HPDE6-E6E7 (cell line): ENCODE results near the gene SH3PXD2B.

Experiments used
- DNase-seq: peaks from one replicate; pipeline ENCODE4 v3.0.0; 2011; ENCODE audit warnings: missing footprints; ENCODE audit errors: extremely low spot score

Gene SH3PXD2B

GRCh38 chr5:172453206-172453985, 929 bp downstream of the SH3PXD2B start:
- DNase-seq = peak; percentile 63

DNA sequence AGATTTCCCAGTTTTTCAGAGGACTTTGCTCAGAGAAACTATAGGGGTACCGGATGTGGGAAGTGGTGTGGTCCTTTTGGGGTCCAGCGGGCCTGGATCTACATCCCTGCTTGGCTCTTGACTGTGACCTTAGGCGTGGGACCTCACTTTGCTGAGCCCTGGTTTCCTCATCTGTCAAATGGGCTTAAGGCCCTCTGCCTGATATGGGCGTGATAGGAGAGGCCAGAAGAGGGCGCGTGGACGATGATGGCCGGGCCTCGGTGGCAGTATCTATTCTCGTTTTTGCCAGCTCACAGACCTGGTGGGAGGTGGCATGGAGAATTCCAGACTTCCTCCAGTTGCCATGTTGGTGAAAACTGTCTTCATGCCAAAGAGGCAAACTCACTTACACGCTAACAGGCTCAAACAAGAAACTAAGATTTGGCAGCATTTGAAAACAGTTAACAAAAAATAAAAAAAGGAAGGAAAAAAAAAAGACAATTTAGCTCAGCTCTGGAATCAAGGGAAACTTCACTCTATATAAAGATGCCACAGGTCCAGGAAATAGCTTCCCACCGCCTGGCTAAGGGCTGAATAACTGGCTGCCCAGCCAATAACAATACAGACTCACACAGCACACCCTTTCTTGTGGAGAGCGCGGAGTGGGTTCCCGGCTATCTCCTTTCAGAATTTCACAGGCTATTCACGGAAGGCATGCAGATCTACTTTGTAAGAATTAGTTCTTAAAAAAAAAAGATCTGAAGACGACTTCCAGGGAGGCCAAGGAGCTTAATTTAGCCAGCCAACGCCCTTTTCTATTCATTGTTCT, 1.7 kb downstream of the SH3PXD2B start:
- DNase-seq = no peak

DNA sequence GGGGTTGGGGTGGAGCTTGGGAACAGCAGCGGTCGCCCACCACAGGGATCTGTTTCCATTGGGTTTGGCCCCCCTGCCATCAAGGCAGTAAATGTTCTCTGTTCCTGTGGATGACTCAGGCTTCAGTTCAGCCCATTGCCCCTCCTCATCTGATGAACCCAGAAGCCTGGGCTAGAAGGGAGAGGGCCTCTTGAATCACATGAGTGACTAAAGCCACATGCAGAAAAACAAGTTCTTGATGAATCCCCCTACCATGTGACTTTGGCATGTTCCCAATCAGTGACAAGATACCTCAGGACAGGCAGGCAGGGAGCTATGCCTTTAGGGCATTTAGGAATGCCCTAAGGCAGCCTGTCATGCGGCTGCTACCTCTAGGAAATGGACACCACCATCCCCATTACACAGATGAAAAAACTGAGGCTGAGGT, 2.5 kb downstream of the SH3PXD2B start:
- peak; percentile 73 for DNase-seq

- DNase-seq = no peak
These were observed 3.2 kb downstream of the SH3PXD2B start for GRCh38 chr5:172450861-172451695.

GRCh38 chr5:172450453-172450852, 3.9 kb downstream of the SH3PXD2B start:
- DNase-seq = no peak

DNA sequence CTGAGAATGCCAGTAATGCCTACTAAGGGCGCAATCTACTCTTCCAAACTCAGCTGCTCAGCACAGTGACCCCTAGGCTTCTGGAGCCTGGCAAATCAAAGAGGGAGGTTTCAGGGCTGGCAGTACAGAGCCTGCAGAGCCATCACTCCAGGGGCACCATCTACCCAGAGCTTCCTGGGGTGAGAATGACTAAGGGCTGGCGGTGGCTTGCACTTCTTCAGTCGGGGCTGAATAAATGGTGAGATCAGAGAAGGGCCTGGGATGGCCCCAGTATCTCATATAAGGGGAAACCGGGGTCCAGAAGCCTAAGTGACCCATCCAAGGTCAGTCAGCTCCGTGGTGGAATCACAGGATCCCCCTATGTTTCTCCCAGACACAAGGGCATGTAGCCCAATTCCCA, 5.3 kb downstream of the SH3PXD2B start:
- DNase-seq = no peak

DNA sequence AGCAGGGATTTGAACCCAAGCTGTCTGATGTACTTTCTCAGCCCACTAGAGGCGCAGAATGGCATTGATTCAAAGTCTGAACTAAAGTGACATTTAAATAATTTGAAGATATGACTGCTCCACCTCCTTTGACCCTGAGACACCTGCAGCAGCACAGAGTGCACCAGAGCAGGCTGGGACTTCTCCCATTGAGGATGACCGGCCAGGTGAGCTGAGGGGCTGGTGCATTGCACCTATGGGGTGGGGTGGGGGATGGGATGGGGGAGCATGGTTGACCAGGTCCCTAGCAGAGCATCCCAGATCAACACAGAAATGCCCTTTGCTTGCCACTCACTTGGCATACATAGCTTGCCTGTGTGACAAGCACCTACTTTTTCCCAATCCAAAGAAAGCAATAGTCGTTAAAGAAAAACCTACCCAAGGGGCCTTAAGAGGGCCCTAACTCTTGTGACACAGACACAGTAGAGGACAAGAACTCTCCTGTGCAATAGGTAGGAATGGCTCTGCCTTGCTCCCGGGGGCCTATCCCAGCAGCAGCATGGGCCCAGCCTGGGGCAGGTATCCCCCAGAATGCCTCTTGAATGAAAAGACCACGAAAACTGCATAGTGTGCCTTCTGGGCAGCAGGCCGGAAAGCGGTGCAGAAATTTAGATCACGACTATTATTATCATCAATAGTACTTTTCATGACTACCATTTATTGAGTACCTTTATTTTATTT, 6.5 kb downstream of the SH3PXD2B start:
- DNase-seq = no peak

DNA sequence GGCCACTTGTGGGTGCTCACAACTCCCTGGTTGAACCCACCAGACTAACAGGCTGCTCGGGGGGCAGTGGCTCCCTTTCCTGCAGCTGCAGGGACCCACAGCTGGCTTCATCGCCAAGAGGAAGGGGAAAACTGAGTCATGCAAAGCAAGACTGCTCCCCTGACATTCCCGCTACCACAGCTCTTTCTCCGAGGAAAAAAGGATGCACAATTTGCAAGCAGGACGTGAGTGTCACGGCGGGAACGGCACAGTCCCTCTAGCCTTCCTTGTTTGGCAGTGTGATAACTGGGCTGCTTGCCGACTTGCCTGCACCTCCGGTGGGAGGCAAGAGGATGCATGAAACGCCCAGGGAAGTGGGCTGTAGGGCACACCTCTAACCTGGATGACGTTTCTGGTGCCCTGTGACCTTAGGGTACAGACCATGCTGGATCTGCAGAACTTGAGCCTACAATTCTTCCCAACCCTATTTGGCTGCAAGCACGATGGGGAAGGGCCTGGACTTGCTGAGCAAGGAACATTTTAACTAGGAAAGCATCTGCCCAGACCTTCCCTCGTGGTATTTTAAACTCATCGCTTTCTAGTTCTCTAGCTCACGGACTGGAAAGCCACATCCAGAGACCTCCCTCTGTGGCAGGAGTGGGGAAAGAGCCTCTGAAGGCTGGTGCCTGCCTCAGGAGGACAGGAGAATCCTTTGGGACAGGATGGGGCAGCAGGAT, 7.8 kb downstream of the SH3PXD2B start:
- no peak for DNase-seq

GRCh38 chr5:172445866-172446265, 8.5 kb downstream of the SH3PXD2B start:
- no peak for DNase-seq

- DNase-seq = no peak
These were observed 9.5 kb downstream of the SH3PXD2B start for GRCh38 chr5:172444626-172445365.

DNA sequence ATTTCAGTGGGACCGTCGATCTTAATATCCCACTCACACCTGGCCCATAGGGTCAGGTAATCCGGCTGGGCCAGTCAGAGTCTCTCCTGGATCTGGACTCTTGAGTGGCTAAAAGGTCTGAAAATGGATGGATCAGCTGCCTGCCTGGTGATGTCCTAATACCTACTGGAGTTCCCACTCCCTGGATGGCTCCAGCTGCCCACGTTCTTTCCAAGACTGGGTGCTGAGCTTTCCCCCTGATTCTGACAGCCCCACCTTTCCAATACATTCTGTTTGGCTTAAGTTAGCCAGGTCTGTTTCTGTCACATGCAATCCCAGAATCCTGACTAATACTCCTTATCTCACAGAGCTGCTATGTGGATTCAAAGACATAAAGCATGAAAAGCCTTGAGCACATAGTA, 10.2 kb downstream of the SH3PXD2B start:
- DNase-seq = no peak

DNA sequence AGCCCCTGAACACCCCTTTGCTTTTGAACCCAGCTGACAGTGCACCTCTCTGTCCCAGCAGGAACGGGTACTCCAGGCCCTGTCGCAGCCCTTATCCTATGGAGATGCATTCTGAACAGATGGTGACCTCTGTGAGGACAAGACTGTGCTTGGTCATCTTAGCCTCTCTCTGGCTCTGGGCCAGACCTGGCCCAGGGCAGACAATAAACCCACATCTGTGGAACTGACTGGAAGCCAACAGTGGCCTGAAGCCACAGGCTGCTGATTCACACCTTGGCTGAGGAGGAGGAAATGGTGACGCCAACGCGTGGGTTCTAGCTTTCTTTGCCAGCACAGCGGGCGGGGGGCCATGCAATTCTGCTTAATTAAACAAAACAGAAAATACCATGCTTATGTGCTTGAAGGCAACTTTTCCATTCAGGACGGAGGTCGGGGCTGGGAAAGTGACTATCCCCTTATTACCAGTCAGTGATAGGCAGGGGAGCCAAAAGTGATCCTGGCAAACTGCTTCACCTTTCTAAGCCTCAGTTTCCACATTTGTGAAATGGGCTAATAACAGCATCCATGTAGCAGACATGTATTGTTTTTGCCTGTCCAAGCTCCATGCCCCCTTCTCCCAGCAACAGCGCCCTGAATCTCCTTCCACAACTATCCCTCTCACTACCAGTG, 10.8 kb downstream of the SH3PXD2B start:
- DNase-seq = peak; percentile 83

DNA sequence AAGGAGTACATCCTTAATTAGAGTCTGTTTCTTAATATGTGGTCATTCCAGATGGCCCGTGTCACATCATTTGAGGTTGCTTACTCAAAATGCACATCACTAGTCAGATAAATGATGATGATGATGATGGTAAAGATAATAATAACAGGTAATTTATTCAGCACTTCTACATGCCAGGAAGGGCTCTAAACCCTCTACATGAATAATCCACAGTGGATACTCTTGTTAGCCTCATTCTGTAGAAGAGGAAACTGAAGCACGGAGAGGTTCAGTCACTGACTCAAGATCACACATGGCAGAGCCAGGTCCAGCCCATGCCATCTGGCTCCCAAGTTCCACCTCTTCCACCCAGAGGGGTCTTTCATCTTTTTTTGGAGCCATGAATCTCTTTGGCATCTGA, 11.7 kb downstream of the SH3PXD2B start:
- no peak for DNase-seq

DNA sequence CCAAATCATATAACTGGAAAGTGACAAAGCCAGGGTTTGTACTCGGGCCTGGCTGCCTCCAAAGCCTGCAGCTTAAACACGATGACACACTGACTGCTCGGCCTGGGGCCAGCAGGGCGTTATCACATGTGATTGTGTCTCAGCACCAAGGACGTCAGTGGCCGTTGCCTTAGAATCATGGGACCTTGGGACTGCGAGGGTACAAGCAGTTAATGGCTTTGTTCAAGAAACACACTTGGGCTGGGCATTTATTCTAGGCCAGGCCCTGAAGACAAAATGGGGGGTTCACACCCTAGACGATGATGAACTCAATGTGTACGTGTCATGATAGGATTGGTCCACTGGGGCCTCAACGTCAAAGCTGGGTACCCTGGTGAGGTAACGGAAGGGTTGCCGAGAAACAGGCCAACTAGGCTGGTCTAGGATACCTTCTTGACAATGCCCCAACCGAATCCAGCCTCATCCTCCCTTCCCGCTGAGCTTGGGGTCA, 13.0 kb downstream of the SH3PXD2B start:
- no peak for DNase-seq

- DNase-seq = no peak
These were observed 13.8 kb downstream of the SH3PXD2B start for GRCh38 chr5:172440486-172440885.

- DNase-seq = no peak
These were observed 14.4 kb downstream of the SH3PXD2B start for GRCh38 chr5:172439785-172440477.

GRCh38 chr5:172438319-172438668, 16.0 kb downstream of the SH3PXD2B start:
- DNase-seq = no peak

DNA sequence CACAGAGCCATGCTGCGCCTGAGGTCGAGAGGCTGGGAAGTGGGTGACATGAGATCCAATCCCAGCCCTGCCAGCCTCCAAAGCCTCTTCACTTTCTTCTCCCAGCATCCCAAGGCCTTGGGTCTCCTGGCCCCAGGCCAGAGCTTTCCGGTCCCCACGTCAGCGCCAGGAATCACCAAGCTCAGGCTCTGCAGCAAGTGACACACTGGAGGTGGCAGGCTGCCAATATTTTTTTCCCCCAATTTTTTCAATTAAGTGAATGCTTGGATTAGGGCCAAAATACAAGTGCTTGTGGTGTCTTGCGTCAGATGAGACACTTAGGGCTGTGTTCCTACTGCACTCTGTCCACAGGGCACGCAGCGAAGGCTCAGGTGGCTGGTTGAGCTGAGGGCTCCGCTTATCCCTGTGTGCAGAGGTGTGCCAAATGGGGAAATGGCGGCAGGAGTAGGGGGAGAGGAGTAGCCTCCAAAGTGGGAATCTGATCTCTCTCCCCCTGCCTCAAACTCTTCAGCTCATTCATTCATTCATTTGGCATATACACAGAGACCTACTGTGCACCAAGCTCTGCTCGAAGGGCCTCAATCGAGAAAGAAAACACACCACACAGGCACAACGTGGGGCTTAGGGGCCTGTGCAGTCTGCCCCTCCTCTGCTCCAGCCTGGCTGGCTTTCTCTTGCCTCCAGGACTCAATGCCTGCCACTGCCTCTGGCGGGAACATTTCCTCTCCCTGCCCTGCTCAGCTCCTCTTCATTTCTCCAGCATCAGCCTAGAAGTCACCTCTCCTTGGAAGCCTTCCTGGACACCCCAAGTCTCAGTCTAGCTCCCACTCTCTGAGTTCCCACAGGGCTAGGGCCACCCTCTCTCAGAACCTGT, 16.6 kb downstream of the SH3PXD2B start:
- no peak for DNase-seq
